GM19455 (cell line): ENCODE data around the gene MYPN.

Experiments used
- ATAC-seq: cut with Tn5 transposase; IDR thresholded peaks from one replicate; pipeline ENCODE4 v1.9.1; 2021; ENCODE audit not compliant: unreplicated experiment

MYPN gene

DNA sequence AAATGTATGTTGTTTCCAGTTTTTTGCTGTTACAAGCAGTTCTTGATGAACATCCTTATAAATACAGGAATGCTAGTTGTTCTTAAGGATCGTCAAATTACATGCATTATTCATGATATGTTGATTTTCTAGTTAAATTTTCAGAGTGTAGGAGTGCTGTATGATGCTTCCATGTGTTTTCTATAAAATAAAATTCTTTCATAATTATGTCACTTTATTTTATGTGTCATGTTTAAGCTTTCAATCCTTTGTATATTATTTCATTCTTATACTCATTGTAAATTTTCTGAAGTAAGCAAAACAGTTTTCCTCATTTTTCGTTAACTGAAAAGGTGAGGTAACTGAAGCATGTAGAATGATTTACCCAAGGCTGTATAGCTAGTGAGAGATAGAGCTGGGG, 16.8 kb upstream of the MYPN start:
- ATAC-seq, result no peak

DNA sequence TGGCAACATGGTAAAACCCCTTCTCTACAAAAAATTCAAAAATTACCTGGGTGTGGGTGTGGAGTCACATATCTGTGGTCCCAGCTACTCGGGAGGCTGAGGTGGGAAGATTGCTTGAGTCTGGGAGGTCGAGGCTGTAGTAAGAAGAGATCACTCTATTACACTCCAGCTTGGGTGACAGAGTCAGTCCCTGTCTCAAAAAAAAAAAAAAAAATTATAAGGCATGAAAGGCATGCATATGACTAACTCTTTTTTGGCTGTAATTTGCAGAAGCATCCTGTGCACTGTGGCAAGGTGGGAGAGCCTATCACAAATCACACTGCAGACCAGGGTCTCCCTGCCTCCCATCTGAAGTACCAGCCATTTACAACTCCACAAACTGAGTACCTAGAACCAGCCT, 14.1 kb upstream of the MYPN start:
- no peak for ATAC-seq

DNA sequence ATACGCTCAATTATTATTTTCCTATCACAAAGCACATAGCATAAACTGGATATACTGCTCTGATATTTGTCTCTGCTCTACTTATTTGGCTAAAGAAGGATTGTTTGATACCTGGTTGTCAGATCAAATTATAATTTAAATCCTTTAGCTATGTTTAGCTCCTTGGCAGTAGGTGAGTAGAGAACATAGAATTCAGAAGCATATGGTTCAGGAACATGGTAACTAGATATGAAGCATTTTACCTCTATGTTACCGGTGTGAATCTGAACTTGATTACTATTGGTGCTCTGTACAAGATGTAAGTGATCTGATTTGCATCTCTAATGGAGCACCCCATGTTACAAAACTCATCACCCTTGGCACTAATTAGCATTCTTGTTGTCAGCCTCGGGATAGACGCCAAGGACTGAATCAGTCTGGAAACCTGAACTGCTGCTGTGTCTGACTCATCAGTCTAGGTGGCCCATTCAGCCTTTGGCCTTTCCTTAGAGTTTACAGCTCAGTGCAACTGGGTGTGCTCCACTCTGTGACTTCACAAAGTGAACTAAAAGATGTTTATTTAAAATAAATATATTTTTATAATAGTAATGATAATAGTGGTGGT, 12.3 kb upstream of the MYPN start:
- ATAC-seq, result no peak

DNA sequence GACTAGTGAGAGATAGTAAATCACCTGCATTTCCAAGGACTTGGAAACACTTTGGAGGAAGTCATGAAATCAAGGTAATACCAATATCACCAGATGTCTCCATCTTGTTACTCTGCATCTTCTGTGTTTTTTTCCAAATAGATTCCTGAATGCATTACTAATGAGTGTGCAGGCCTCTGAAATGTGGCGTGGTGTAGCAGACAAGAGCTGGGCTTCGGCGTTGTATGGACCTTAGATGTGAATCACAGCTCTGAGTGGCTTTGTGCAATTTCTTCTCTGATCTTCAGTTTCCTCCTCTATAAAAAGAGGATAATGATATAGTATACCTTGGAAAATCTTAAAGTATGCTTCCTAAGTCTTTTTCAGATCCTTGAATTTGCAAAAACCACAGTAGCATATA, 9.6 kb upstream of the MYPN start:
- ATAC-seq, result no peak

DNA sequence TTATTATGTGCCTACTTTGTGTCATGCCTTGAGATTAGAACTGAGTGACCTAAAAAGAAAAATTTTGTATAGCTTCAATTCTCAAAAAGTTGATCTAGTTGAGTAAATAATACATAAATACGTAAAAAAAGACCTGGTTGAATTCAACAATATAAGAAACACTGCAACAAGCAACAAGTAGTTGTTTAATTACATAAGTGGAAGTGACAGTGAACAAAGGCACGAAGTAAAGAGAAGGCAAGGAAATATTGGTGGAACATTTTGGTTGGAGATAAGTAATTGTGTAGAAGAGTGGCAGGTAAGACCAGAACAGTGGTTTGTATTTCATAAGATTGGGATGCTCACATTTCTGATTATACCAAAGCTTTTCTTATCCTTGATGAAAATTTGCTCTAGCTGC, 8.2 kb upstream of the MYPN start:
- no peak for ATAC-seq

DNA sequence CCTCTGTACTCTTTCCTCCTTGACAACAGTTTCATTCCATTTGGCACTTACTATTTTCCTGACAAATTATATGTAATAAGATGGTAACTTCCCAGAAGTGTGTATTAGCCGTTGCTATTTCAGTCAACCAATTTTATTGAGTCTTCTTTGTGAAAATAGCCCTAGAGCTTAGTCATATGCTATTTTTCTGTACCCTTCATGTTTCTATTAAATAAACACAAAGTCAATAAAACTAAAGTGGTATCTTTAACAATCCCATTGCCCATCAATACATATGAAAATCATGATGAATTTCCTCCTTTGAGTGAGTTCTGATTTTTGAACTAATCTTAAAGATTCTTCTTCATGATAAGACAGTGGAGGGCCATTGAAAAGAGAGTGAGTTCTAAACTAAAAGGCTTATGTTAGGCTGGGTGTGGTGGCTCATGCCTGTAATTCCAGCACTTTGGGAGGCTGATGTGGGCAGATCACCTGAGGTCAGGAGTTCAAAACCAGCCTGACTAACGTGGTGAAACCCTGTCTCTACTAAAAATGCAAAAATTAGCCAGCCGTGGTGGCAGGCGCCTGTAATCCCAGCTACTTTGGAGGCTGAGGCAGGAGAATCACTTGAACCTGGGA, 5.9 kb upstream of the MYPN start:
- no peak for ATAC-seq

DNA sequence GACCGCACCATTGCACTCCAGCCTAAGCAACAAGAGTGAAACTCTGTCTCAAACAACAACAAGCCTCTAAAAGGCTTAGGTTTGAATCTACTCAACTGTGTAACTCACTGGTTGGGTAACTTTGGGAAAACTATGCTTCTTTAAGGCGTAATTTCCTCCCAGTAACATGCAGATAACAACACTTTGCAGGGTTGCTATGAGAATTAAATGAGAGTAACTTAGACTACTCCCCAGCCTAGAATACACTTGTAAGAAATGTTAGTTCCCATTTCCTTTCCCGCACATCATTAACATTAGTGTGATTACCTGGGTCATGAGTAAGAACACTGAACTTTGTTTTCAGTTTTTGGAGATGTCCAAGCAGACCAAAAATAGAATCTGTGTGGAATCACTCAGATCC, 5.4 kb upstream of the MYPN start:
- ATAC-seq, result no peak

DNA sequence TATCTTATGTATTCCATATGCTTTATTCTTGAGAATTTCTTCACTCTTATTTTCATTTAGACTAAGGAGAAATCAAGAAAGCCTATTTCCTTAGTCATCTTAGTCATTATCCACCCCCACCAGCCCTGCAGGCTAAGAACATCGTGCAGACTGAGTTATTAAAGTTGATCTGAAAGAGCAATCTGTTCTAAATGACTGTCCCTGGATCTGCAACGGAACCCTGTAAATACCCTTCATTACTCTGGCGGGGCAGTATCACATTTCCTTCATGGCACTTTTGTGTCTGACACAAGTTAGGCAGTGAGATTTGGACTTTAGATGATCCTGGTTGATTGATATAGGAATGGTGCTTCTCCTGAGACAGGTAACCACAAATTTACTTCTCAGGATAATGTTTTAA, 3.5 kb upstream of the MYPN start:
- no peak for ATAC-seq

DNA sequence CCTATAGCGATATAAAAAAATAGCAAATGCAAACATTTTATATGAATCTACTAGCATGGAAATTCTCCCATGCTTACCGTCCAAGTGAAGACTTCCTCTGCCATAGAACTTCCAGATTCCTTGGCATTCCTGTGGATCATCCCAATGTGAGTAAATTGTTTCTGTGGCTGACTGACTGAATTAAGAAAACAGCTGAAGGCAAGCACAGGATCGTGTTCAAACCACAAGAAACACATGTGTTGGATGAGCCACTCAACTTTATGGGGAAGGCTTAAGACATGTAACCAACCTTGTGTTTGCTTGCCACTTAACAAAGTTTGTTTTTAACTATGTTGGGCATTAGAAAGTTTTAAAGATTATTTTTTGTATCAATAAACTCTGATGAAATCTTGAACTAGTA, 2.6 kb upstream of the MYPN start:
- ATAC-seq, result no peak

DNA sequence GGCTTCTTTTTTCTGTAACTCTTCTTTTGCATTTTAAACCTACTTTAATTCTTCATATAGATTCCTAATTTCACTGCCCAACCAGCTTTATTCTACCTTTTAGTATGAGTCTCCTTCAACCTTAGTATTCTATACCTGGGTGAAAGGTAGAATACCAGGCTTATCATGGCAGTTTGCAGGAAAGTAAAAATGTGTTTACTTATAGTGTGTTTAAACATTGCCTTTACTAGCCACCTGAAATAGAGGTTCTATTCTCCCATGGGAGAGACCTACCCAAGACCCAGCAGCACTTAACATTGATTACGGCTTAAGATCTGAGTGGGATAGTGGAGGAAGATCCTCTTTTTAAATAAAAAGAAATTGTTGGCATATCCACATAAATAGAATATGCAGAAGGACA, 1.6 kb upstream of the MYPN start:
- no peak for ATAC-seq

DNA sequence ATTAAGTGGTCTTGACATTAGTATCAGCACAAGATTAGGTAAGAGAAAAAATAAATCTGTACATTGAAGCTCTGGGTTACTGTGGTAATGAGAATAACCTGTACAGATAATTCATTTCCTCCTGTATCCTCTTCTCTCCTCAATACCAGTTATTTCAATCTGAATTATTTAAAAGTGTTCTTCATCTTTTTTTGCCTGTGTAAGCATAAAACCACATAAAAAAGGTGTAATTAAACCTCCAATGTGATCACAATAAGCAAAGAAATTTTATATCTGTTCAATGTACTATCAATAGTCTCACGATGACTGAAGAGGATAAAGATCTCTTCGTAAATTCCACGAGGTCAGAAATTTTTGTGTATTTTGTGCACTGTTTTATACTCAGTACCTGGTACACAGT, 1.2 kb upstream of the MYPN start:
- ATAC-seq, result no peak

DNA sequence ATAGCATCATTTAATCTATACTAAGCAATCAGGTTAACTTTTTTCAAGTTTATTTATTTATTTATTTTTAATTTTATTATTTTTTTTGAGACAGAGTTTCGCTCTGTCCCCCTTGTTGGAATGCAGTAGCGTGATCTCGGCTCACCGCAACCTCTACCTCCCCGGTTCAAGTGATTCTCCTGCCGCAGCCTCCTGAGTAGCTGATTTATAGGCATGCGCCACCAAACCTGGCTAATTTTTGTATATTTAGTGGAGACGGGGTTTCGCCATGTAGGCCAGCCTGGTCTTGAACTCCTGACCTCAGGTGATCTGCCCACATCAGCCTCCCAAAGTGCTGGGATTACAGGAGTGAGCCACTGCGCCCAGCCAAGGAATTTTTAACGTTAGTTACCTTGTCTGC, 635 bp upstream of the MYPN start:
- ATAC-seq, result no peak

DNA sequence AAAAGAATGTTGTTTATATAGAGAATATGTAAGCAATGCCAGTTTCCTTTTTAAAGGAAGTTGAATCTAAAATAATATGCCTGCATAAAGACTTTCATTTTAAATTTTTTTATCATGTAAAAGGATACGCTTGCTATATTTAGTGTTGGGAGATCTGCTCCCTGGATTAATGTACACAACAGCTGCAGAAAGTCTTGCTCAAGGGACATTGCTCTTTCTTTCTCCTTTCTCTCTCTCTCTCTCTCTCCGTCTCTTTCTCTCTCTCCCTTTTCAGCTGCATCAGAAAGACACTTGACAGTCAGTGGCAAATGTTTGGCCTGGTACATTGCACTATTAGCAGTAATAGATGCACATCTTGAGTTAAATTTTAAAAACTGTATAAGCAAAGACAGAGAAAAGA, 739 bp downstream of the MYPN start:
- ATAC-seq, result no peak

DNA sequence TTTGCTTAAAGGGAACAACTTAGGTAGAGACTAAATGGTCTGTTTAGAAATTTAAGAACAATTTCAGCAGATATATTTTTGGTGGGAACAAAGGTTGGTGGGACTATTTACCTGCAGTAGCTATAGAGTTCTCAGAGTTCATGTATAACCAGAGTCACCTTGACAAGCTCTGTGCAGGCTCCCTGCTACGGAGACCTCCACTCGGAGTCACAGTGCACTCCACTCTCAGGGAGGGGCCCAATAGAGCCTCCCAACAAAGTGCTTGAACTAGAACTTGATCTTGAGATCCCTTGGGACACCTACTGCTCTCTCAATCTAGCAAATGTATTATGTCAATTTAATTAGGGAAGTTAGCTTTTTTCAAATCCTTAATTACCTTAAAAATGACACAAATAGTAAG, 2.3 kb downstream of the MYPN start:
- no peak for ATAC-seq

DNA sequence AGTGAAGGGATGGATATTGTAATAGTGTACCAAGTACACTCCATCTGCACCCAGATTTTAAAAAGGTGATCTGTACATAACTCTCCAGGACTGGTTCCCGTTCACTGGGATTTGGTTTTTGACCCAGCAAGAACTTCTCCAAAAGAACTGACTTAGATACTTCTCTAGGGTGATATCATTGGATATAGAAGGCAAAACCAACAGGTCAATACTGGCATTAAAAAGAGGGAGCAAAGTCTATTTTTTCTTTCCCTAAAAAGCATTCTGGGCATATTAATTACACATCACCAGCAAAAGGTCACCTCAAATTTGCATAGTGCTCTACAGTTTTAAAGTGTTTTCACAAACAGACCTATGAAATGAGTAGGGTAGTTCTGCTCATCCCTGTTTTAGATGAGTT, 3.5 kb downstream of the MYPN start:
- no peak for ATAC-seq

DNA sequence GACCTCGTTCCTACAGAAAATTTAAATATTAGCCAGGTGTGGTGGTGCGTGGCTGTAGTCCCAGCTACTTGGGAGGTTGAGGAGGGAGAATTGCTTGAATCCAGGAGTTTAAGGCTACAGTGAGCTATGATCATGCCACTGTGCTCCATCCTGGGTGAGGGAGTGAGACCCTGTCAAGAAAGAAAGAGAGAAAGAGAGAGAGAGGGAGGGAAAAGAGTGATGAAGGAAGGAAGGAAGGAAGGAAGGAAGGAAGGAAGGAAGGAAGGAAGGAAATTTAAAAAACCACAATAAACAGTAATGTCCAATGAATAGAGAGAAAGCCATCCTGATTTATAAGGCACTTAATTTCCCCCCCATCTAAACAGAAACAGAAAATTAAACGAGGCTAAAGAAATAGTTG, 9.4 kb downstream of the MYPN start:
- ATAC-seq, result no peak

DNA sequence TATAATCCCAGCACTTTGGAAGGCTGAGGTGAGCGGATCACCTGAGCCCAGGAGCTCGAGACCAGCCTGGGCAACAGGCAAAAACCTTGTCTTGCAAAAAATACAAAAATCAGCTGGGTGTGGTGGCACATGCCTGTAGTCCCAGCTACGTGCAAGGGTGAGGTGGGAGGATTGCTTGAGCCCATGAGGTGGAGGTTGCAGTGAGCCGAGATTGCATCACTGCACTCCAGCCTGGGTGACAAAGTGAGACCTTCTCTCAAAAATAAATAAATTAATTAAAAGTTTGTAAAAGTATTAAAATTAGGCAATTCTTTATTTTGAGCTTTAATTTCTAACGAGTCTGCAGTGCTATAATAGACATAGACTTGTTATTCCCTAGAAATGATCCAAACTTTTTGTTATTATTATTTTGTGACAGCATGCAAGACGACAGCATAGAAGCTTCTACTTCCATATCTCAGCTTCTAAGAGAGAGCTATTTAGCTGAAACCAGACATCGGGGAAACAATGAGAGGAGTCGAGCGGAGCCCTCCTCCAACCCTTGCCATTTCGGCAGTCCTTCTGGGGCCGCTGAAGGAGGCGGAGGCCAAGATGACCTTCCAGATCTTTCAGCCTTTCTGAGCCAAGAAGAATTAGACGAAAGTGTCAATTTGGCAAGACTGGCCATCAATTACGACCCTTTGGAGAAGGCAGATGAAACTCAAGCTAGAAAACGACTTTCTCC, 11.9 kb downstream of the MYPN start:
- no peak for ATAC-seq

DNA sequence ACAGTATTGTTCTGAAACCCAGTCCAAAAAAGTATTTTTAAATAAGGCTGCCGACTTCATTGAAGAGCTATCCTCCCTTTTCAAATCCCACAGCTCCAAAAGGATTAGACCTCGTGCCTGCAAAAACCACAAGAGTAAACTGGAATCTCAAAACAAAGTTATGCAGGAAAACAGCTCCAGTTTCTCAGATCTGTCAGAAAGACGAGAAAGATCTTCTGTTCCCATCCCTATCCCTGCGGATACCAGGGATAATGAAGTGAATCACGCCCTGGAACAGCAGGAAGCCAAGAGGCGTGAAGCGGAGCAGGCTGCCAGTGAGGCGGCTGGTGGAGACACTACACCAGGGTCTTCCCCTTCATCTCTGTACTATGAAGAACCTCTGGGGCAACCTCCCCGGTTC, 12.6 kb downstream of the MYPN start:
- no peak for ATAC-seq

DNA sequence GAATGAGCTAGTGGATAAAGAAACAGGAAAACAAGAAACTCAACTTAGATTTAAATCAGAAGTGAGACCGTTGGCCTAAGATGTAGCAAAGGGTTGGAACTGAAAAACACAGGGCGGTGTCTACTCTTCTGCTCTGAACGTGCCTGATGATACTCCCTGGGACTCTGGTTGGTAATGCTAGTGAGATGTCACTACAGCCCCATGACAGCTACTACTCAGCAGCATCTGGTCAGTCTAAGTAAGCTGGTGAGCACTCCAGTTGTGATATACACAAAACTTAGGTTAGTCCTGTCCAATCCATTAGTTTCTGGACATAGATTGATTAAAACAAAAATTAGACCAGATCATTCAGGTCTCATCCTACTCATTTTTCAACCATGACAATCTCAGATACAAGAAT, 15.4 kb downstream of the MYPN start:
- ATAC-seq, result no peak

DNA sequence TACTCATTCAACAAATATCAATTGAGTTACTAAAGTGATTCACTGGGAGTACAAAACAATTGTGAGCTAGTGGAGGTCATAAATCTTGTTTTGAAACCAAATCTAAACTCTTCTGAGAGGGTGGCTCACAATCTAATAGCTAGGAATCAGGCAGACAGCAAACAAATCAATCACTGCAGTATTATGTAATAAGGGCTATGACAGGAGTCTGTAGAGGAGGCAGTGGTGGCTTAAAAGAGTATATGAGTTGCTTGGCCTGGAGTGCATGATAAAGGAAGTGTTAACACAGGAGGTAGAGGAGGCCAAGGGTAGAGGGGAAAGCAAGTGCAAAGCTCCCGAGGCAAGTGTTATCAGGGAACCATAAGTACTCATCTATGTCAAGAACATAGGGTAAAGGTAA, 16.5 kb downstream of the MYPN start:
- ATAC-seq, result no peak

DNA sequence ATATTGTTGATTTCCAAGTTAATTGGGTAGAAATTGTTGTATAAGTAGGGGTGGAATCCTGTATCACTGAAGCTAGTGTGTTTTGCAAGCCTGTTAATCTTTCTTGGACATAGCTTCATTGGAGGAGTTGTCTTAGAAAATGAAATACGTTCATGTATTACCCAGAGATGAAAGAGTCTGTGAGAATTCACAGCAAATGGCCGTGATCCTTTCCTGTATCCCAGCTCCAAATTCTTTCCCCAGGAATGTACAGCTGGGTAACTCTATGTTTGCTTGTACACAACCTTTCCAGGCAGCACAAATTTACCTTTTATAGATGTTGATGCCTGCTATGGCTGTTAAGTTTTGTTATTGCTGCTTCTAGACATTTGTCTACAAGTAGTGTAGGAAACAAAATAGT, 18.7 kb downstream of the MYPN start:
- no peak for ATAC-seq

DNA sequence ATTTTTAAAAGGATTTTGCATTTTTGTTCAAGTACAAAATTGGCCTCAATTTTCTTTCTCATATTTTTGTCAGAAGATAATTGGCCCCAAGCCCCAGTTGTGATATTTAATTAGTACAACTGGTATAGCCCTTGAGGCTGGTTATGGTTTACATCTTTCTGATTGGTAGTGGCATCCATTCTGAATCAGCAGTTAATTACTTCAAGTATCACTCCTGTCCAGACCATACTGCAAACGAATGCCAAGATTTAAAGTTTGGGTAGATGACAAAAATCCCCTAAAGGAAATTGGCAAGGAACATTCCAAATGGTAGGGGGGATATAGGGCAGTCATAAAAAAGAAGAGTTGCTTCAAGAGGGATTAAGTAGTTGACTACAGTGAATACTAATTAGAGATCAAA, 23.1 kb downstream of the MYPN start:
- ATAC-seq, result no peak

DNA sequence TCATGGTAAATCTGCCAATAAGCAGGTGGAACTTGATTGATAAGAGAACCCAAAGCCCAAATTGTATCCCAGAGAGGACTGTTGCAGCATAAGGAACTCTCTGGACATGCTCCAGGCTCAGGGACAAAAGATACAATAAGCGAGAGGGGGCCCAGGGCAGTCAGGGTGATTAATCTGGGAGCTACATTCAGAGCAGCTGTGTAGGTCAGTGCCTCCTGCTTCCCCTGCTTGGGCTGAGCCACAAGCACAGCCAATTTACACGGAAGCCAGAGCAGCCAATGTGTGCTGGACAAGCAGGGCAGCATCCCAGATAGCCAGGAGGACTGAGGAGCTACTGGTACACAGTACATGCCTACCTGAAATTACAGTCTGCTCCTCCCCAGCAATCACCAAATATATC, 24.2 kb downstream of the MYPN start:
- ATAC-seq, result no peak
